ENCODE measurements around the gene HOXB2. TPM values are rescaled to one million over a fixed set of nuclear protein-coding genes. Genes with fewer than 3 reads are reported as not detected.
A peak's percentile ranks its signal among the peaks of the same experiment; 100 is the strongest.

Gene HOXB2
- total RNA-seq, 1 donor from 2014 or later, result 35.6 TPM

DNA sequence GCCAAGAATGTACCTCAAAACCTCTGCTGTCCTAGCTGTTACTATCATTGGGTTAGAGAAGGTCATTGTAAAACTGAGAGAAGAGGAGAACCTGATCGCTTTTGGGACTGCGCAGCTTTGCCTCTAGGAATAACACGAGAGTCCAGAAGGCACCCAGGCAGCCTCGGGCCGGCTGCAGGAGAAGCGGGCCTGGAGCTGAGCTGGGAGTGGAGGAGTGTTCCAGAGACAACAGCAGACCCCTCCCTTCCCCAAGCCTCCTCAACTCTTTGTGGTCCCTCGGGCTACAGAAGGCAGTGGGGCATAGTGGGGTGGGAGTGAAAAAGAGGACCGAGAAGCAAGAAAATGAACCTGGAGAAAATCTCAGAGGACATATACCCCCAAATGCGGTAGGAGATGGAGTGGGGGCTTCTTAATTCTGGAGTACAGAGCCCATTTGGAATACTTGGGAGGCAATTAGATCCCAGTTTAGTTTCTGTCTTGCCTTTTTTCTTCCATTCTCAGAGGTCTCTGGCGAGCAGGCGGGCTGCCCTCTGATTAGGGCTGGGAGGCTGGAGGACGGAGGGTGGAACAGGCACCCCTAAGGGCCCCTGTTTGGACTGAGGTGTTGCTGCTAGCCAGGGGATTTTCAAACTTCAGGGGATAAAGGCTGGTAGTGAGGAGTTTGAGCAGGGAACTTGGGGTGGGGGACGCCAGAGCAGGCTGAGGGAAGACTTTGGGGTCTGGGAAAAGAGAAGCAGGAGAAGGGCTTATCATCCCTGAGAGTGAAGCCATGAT, 13.3 kb upstream of the HOXB2 start:
- TF ChIP-seq, protein P1, sequence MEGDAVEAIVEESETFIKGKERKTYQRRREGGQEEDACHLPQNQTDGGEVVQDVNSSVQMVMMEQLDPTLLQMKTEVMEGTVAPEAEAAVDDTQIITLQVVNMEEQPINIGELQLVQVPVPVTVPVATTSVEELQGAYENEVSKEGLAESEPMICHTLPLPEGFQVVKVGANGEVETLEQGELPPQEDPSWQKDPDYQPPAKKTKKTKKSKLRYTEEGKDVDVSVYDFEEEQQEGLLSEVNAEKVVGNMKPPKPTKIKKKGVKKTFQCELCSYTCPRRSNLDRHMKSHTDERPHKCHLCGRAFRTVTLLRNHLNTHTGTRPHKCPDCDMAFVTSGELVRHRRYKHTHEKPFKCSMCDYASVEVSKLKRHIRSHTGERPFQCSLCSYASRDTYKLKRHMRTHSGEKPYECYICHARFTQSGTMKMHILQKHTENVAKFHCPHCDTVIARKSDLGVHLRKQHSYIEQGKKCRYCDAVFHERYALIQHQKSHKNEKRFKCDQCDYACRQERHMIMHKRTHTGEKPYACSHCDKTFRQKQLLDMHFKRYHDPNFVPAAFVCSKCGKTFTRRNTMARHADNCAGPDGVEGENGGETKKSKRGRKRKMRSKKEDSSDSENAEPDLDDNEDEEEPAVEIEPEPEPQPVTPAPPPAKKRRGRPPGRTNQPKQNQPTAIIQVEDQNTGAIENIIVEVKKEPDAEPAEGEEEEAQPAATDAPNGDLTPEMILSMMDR (conservative IDR thresholded peaks at IDR 0.05), result no peak
- Mint-ChIP-seq H3K27me3 (peaks cover 72% of the 10 kb centered on the region), H3K36me3 (peaks cover 24% of the 10 kb centered on the region), H3K4me3 (peak overlapping the region; percentile 93), H3K27ac (peak overlapping the region; percentile 94), H3K4me1 (ENCODE audit: unreplicated experiment) (peaks cover 85% of the 10 kb centered on the region), H3K9me3 (no peaks in the 10 kb centered on the region)
- no peak for DNase-seq (ENCODE audit: extremely low spot score, unreplicated experiment)

DNA sequence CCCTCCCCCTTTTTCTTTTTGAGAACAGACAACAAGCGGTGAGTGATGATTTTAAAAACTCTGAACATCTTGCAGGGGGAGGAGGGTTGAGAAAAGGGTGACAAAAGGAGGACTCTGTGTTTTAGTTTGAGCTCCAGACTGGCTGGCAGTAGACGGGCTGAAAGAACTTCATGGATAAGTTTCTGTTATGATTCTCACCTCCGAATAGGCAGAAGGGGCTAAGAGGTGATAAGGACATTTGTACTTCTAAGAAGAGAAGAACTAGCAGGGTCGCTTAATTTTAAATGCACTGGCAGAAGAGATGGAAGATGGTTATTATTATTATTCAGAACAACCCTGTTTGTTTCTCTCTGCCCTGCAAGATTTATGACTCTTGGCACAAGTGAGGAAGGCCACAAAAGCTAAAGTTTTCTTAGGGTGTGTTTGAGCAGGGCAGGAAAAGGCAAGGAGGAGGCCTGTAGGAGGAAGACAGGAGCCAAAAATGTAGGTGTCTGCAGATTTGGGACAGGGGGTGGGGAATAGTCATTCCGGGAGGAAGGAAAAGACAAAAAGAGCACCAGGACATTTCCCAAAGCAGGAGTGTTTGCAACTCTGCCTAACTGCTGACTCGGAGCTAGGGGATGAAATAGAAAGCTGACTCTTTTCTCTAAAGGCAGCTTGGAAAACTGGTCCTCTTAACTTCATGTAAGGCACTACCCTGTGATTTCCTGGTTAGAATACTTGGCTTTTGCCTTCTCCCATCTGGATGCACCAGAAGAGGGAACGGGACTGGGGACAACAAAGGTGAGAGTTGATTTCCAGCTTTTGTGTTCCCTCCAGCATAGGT, 11.9 kb upstream of the HOXB2 start:
- Mint-ChIP-seq H3K9me3 (no peaks in the 10 kb centered on the region), H3K27me3 (peaks cover 66% of the 10 kb centered on the region), H3K4me3 (peak overlapping the region; percentile 93), H3K36me3 (peaks cover 22% of the 10 kb centered on the region), H3K27ac (peak overlapping the region; percentile 94), H3K4me1 (ENCODE audit: unreplicated experiment) (peaks cover 83% of the 10 kb centered on the region)
- no peak for DNase-seq (ENCODE audit: extremely low spot score, unreplicated experiment)
- TF ChIP-seq, protein P1 (conservative IDR thresholded peaks at IDR 0.05), result no peak

DNA sequence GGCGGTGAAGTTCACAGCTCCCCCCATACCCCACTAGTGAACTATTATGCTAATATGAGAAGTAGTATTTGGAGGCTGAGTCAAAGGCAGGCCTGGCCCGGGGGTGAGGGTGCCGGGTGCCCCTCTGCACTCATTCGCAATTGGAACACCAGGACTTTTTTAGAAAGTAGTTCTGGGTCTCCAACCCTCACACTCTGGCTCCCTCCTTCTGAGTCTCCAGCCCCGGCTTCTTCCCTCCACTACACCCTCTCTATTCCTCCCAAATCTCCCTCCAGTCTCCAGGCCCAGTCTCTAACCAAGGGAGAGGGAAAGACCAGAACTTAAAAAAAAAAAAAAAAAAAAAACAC, 11.3 kb upstream of the HOXB2 start:
- Mint-ChIP-seq H3K4me1 (ENCODE audit: unreplicated experiment) (peaks cover 79% of the 10 kb centered on the region), H3K27me3 (peaks cover 65% of the 10 kb centered on the region), H3K36me3 (peaks cover 25% of the 10 kb centered on the region), H3K4me3 (peak overlapping the region; percentile 93), H3K27ac (peak overlapping the region; percentile 94), H3K9me3 (no peaks in the 10 kb centered on the region)
- TF ChIP-seq, protein P1 (conservative IDR thresholded peaks at IDR 0.05), result no peak
- no peak for DNase-seq (ENCODE audit: extremely low spot score, unreplicated experiment)

DNA sequence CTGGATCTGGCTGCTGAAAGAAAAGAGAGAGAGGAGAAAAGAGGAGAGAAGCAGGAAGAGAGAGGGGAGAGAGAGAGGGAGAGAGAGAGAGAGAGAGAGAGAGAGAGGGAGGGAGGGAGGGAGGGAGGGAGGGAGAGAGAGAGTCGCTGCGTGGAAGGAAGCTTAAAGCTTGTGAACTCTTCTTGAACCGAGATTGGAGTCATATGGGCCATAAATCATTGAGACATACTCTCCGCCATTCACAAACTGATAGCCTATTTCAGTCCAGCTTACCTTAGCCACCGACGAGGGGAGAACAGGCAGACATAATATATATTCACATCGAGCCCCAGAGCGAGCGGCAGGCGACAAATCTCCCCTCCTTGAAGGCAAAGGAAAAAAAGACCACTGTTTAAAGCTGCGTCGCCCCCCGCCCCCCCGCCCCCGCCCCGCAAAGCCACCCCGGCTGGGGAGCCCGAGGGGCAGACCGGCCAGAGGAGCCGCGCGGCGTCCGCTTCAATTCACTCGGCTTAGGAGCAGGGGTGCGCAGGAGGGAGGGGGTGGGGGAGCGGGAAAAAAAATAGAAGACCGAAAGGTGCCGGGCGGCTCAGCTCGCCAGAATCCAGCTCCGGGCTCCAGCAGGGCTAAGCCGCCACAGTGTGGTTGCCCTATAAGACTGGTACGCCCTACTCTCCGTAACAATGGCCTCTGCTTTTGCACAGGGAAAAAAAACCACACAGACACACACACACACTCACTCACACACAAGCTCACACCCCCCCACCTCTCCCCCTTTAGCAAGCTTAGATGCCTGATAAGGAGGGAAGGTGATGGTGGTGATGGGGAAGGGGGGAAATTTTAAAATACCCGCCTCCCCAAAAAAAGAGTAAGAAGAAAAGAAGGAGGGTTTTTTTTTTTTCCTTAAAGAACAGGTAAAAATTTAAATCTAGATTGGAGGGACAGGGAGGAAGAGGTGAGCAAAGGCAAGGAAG, 10.6 kb upstream of the HOXB2 start:
- H3K27me3 Mint-ChIP-seq, result peaks cover 62% of the 10 kb centered on the region
- peaks cover 25% of the 10 kb centered on the region for H3K36me3 Mint-ChIP-seq
- peaks cover 75% of the 10 kb centered on the region for H3K4me1 Mint-ChIP-seq (ENCODE audit: unreplicated experiment)
- TF ChIP-seq, protein P1 (conservative IDR thresholded peaks at IDR 0.05), result no peak
- peak overlapping the region; percentile 93 for H3K4me3 Mint-ChIP-seq
- DNase-seq (ENCODE audit: extremely low spot score, unreplicated experiment), result no peak
- H3K9me3 Mint-ChIP-seq, result no peaks in the 10 kb centered on the region
- peak overlapping the region; percentile 94 for H3K27ac Mint-ChIP-seq

Data from type B pancreatic cell (in vitro differentiated cells).